B cell (primary cell): ENCODE measurements around the gene CPNE4. TPM values are rescaled to one million over a fixed set of nuclear protein-coding genes. Genes with fewer than 3 reads are reported as not detected.

Experiments
- ATAC-seq: fragments of 200-7000 bp; cut with Tn5 transposase; one replicate; pipeline ENCODE4 v1.10.0; 2021; ENCODE audit warnings: low read depth, mild to moderate bottlenecking, moderate number of reproducible peaks, moderate library complexity
- CTCF ChIA-PET: fragments of 350-600 bp; sonication (Branson Sonifier 250); formaldehyde crosslinking; loops from one replicate; lab custom pipeline; 2021; ENCODE audit warnings: antibody characterized with exemption, inconsistent platforms; lab: Charles Lee
- POLR2A ChIA-PET: fragments of 350-600 bp; sonication (Branson Sonifier 250); formaldehyde crosslinking; loops from one replicate; lab custom pipeline; 2021; ENCODE audit warnings: antibody characterized with exemption; lab: Charles Lee
- DNase-seq: peaks from one replicate; pipeline ENCODE4 v3.0.0; 2013
- H2AFZ ChIP-seq: 2 replicates; pipeline ENCODE4 v1.6.1; 2012; ENCODE audit warnings: mild to moderate bottlenecking, low read depth, low read length; ENCODE audit not compliant: insufficient read depth, poor library complexity, severe bottlenecking
- H3K27ac ChIP-seq, 2 donors: 1 replicate in 1 of 2; 2 replicates in 1 of 2; pipeline ENCODE4 v1.5.1; 2012 to 2013; ENCODE audit warnings: low read length in 2 of 2, mild to moderate bottlenecking in 2 of 2, moderate library complexity in 1 of 2
- H3K27me3 ChIP-seq, 4 experiments: fragments of 200-600 bp in 1 of 4; sonication (generic) in 1 of 4; replicated peaks in 1 of 4; 1 replicate in 2 of 4; 2 replicates in 2 of 4; pipeline versions ENCODE4 v1.6.1 to v1.7.0; 2013 to 2016; ENCODE audit warnings: low read length in 3 of 4, mild to moderate bottlenecking in 2 of 4, mixed read lengths in 1 of 4, moderate library complexity in 1 of 4; ENCODE audit not compliant: insufficient read depth in 4 of 4, control insufficient read depth in 3 of 4; ENCODE audit errors: control extremely low read depth in 1 of 4
- H3K36me3 ChIP-seq, 2 experiments: replicated peaks in 1 of 2; 1 replicate in 1 of 2; 2 replicates in 1 of 2; pipeline versions ENCODE4 v1.6.1 to v1.7.1; 2013; ENCODE audit warnings: low read length in 1 of 2; ENCODE audit not compliant: insufficient read depth in 2 of 2, control insufficient read depth in 1 of 2; ENCODE audit errors: control extremely low read depth in 1 of 2, extremely low read depth in 1 of 2
- H3K4me1 ChIP-seq, 2 donors: fragments of 200-600 bp in 1 of 2; sonication (generic) in 1 of 2; 1 replicate in 1 of 2; 2 replicates in 1 of 2; pipeline versions ENCODE4 v1.5.1 to v1.6.1; 2013 to 2017; ENCODE audit warnings: low read length in 2 of 2; ENCODE audit not compliant: control insufficient read depth in 2 of 2, insufficient read depth in 2 of 2
- H3K4me2 ChIP-seq: replicated peaks from 2 replicates; pipeline ENCODE3; 2012; ENCODE audit warnings: mild to moderate bottlenecking, low read depth, low read length; ENCODE audit not compliant: poor library complexity, severe bottlenecking
- H3K4me3 ChIP-seq, 5 experiments: fragments of 200-600 bp in 1 of 5; sonication (generic) in 1 of 5; 1 replicate in 3 of 5; 2 replicates in 2 of 5; pipeline versions ENCODE4 v1.5.1 to v1.7.0; 2011 to 2016; ENCODE audit warnings: low read length in 4 of 5, mild to moderate bottlenecking in 4 of 5, low read depth in 2 of 5, control low read depth in 1 of 5, moderate library complexity in 1 of 5; ENCODE audit not compliant: insufficient read depth in 1 of 5; ENCODE audit errors: control extremely low read depth in 1 of 5, extremely low read depth in 1 of 5
- H3K79me2 ChIP-seq: fragments of 200-600 bp; sonication (generic); one replicate; pipeline ENCODE4 v1.6.0; 2016; ENCODE audit warnings: low read length; ENCODE audit not compliant: control insufficient read depth, insufficient read depth
- H3K9ac ChIP-seq: fragments of 200-600 bp; sonication (generic); 2 replicates; pipeline ENCODE4 v1.6.1; 2017; ENCODE audit warnings: mild to moderate bottlenecking, low read length, moderate library complexity
- H3K9me3 ChIP-seq, 3 donors: one replicate each; pipeline versions ENCODE4 v1.6.1 to v1.7.1; 2013; ENCODE audit warnings: low read length in 2 of 3; ENCODE audit not compliant: control insufficient read depth in 2 of 3, insufficient read depth in 1 of 3; ENCODE audit errors: control extremely low read depth in 1 of 3
- H4K20me1 ChIP-seq: 2 replicates; pipeline ENCODE4 v1.6.0; 2012; ENCODE audit warnings: mild to moderate bottlenecking, low read length; ENCODE audit not compliant: insufficient read depth, control insufficient read depth, poor library complexity, severe bottlenecking
- H3K27ac Mint-ChIP-seq: one replicate; pipeline ENCODE4 v1.8.0; 2021; ENCODE audit warnings: mixed read lengths
- H3K27me3 Mint-ChIP-seq: one replicate; pipeline ENCODE4 v1.8.0; 2021; ENCODE audit warnings: mixed read lengths
- H3K4me1 Mint-ChIP-seq: one replicate; pipeline ENCODE4 v1.8.0; 2021; ENCODE audit warnings: mixed read lengths
- H3K4me3 Mint-ChIP-seq: one replicate; pipeline ENCODE4 v1.8.0; 2021; ENCODE audit warnings: mixed read lengths
- H3K9me3 Mint-ChIP-seq: one replicate; pipeline ENCODE4 v1.8.0; 2022; ENCODE audit warnings: mixed read lengths; ENCODE audit not compliant: insufficient read depth
- EZH2 ChIP-seq: IDR thresholded peaks from 2 replicates; pipeline ENCODE4 v1.6.1; 2012; ENCODE audit warnings: borderline replicate concordance, low read depth, mild to moderate bottlenecking, moderate library complexity, low read length; ENCODE audit not compliant: insufficient read depth, poor library complexity, severe bottlenecking
- WGBS: methylation state at CpG from one replicate; pipeline ENCODE4 v1.1.5; 2013; ENCODE audit warnings: missing lambda C conversion rate; ENCODE audit not compliant: insufficient coverage; 5-methylcytosine and 5-hydroxymethylcytosine counted together
- intact Hi-C: fragments of 100-400 bp; cut with micrococcal nuclease; formaldehyde crosslinking; loops from one replicate; pipeline ENCODE4 v1.10.0; 2022
- polyA plus RNA-seq: library from polyadenylated mRNA; depleted of rRNA; stranded (reverse); fragments of >200 nt; gene quantifications from 2 replicates; pipeline ENCODE4 v1.2.3, GENCODE V29; 2012
- total RNA-seq, 2 donors: library from RNA; stranded (reverse); fragments of 120-200 nt in 1 of 2; gene quantifications; 1 replicate in 1 of 2; 2 replicates in 1 of 2; pipeline versions ENCODE4 v1.2.3 to v1.2.4, GENCODE V29; 2013 to 2022
- TF ChIP-seq, protein P1 (sequence below): fragments of 200-600 bp; IDR thresholded peaks from one replicate; pipeline ENCODE4 v1.8.0; 2022; ENCODE audit warnings: antibody characterized with exemption, mild to moderate bottlenecking

The CPNE4 gene
- total and polyA plus RNA-seq, 2 donors (not counting 1 experiment from before 2014, with no cell fraction given), result not detected

GRCh38 chr3:131541288-131541687 is 493.5 kb downstream of the CPNE4 start:
- no peak for DNase-seq
- ATAC-seq, result no peak
- peaks cover 0 to 4% (median 0%) of the 10 kb centered on the region in 4 experiments for H3K27me3 ChIP-seq
- H3K9ac ChIP-seq, result no peak overlapping the region
- H2AFZ ChIP-seq, result no peak overlapping the region
- H3K4me3 Mint-ChIP-seq, result no peak overlapping the region
- CTCF ChIA-PET, result no interaction called here
- no peaks in the 10 kb centered on the region for H3K36me3 ChIP-seq
- no CpG with 5 or more reads among the region's 1 CpG for WGBS
- H3K79me2 ChIP-seq, result no peaks in the 10 kb centered on the region
- no peaks in the 10 kb centered on the region for H3K4me1 Mint-ChIP-seq
- peaks cover 28% of the 10 kb centered on the region for H3K27me3 Mint-ChIP-seq
- peaks cover 2% of the 10 kb centered on the region for H3K9me3 Mint-ChIP-seq
- intact Hi-C loops, result no loop called here
- no peaks in the 10 kb centered on the region for H3K9me3 ChIP-seq
- H3K27ac ChIP-seq, result no peak overlapping the region
- POLR2A ChIA-PET, result no interaction called here
- H4K20me1 ChIP-seq, result no peaks in the 10 kb centered on the region
- H3K27ac Mint-ChIP-seq, result no peak overlapping the region
- TF ChIP-seq, protein P1, sequence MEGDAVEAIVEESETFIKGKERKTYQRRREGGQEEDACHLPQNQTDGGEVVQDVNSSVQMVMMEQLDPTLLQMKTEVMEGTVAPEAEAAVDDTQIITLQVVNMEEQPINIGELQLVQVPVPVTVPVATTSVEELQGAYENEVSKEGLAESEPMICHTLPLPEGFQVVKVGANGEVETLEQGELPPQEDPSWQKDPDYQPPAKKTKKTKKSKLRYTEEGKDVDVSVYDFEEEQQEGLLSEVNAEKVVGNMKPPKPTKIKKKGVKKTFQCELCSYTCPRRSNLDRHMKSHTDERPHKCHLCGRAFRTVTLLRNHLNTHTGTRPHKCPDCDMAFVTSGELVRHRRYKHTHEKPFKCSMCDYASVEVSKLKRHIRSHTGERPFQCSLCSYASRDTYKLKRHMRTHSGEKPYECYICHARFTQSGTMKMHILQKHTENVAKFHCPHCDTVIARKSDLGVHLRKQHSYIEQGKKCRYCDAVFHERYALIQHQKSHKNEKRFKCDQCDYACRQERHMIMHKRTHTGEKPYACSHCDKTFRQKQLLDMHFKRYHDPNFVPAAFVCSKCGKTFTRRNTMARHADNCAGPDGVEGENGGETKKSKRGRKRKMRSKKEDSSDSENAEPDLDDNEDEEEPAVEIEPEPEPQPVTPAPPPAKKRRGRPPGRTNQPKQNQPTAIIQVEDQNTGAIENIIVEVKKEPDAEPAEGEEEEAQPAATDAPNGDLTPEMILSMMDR, result no peak
- no peak for TF ChIP-seq EZH2
- no peak overlapping the region for H3K4me3 ChIP-seq
- no peaks in the 10 kb centered on the region for H3K4me1 ChIP-seq
- no peak overlapping the region for H3K4me2 ChIP-seq

GRCh38 chr3:131540821-131541220 is 494.0 kb downstream of the CPNE4 start:
- Histone ChIP-seq H3K27ac (no peak overlapping the region), H4K20me1 (no peaks in the 10 kb centered on the region), H3K9me3 (no peaks in the 10 kb centered on the region), H3K4me3 (no peak overlapping the region), H3K4me1 (no peaks in the 10 kb centered on the region), H3K9ac (no peak overlapping the region), H3K27me3 (peaks cover 0 to 4% (median 0%) of the 10 kb centered on the region in 4 experiments), H2AFZ (no peak overlapping the region), H3K79me2 (no peaks in the 10 kb centered on the region), H3K4me2 (no peak overlapping the region), H3K36me3 (no peaks in the 10 kb centered on the region)
- ChIA-PET CTCF (no interaction called here), POLR2A (no interaction called here)
- Mint-ChIP-seq H3K9me3 (peaks cover 2% of the 10 kb centered on the region), H3K27me3 (peaks cover 30% of the 10 kb centered on the region), H3K4me1 (no peaks in the 10 kb centered on the region), H3K27ac (no peak overlapping the region), H3K4me3 (no peak overlapping the region)
- ATAC-seq (no peak), DNase-seq (no peak)
- intact Hi-C loops, result no loop called here
- no peak for TF ChIP-seq EZH2
- TF ChIP-seq, protein P1, result no peak
- 100% methylated on average over 2 of the region's 2 CpGs for WGBS
